HG02852 (cell line): ENCODE measurements around the gene IL31.
"Not testable (repeated sequence)": the region's sequence is repeated elsewhere in the genome, so short reads cannot be mapped to it uniquely, and the experiment has no call there.

Source experiments
- ATAC-seq: cut with Tn5 transposase; IDR thresholded peaks from one replicate; pipeline ENCODE4 v1.9.1; 2021; ENCODE audit warnings: mild to moderate bottlenecking, moderate library complexity; ENCODE audit not compliant: unreplicated experiment

The IL31 gene

GRCh38 chr12:122194804-122195203 is 20.8 kb upstream of the IL31 start:
- no peak for ATAC-seq

- no peak for ATAC-seq
Observed at GRCh38 chr12:122192441-122192840, 18.4 kb upstream of the IL31 start.

DNA sequence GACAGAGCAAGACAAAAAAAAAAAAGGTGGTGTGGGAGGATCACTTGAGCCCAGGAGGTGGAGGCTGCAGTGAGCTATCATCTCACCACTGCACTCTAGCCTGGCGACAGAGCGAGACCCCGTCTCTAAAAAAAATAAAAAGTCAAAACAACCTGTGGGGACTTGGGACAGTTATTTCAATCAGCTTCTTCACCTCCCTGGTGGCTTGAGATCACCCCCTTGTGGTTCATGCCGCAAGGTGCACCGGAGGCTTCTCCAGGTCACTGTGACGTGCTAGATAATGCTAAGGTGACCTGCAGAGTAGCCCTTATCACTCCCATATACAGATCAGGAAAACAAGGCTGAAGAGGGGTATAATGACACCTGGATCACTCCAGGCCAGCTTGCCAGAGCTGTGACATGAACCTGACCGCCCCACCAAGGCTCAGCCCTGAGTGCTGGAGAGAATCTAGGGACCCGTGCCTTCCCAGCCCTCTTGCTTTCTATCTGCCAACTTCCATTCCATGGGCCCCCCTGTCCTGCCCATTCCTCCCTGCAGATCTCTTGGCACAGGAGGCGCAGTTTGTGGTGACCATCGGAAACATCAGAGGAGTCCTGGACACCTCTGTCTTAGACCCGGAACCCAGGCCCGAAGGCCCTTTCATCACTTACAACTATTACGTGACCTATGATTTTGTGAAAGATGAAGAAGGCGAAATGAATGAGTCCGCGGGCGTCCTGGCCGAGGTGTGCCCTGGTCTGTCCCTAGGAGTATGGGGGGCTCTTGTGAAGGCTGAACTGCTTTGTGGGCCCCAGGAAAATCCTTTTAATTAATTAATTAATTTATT is 17.0 kb upstream of the IL31 start:
- ATAC-seq: no peak

DNA sequence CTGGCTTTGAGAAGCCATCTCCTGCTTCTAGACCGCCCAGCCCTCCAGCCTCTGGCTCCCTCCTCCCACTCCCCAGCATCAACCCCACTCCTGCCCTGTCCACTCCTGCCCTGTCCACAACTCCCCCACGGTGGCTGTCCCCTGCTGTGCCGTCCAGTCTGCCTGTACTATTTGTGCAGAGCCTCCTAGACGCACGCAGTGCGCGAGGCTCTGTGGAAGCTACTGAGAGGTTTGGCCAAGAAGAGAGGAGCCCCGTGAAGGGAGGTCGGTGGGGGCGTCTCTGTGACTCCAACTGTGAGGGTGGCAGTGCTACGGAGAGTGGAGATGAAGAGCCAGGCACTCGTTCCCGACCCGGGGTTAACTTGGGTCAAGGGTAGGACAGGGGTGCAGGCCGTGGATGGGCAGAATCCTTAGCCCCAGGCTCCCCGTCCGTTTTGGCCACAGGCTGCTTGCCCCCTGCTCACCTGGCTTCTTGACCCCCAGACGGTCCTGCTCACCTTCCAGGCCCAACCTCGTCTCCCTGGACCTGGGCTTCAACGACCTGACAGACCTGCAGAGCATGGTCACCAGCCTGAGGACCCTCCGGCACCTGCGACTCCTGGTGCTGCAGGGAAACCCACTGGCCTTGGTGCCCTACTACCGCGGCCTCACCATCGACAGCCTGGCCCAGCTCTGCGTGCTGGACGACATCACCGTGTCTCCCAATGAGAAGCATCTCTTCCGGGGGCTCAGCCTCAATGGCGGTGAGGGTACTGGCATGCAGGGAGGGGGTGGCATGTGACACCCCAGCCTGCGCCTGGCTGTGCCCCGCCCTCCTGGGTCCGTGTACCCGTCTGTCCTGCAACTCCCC is 15.8 kb upstream of the IL31 start:
- no peak for ATAC-seq

DNA sequence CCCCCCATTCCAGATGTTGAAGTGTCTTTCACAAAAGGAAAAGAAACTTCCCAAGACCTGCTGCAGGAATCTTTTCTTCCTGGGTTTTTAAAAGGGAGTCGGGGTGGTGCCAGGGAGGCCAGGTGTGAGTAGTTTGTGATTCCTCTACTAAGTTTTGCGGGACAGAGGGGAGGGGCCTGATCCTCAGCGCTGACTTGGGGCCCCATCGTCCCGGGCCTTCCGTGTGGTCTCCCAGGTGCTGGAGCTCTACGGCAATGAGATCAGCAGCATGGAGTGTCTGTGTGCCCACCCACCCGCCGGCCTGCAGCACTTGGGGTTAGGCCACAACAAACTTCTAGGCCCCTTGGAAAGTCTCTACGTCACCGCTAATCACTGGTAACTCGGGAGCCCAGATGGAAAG is 13.4 kb upstream of the IL31 start:
- ATAC-seq: no peak

- no peak for ATAC-seq
Observed at GRCh38 chr12:122185494-122186082, 11.6 kb upstream of the IL31 start.

- no peak for ATAC-seq
Observed at GRCh38 chr12:122185079-122185478, 11.1 kb upstream of the IL31 start.

DNA sequence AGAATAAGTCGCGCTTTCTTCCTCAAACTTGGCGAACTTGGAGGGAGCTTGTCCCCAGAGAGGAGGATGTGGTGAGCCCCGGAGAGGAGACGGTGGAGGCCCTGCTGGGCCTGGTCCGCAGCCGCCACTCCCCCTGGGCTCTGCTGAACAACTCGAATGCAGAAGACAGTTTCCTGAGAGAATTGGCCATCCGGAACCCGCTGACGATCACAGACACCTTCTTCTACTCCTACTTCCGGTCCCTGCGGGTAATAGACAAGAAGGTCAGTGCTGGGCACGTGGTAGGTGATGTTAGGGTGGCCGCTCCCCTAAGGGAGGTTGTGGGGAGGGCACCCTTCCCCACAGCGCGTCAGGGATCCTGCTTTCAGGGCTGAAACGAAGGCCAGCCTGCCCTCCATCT is 10.5 kb upstream of the IL31 start:
- ATAC-seq: no peak

GRCh38 chr12:122183588-122183940 is 9.5 kb upstream of the IL31 start:
- ATAC-seq: no peak

GRCh38 chr12:122182887-122183587 is 9.0 kb upstream of the IL31 start, which contains the start of gene LRRC43:
Gene LRRC43 (plus strand): TSS chr12:122183123. CDS start chr12:122183145, 22 bp downstream.
- ATAC-seq: no peak

GRCh38 chr12:122176473-122176872 is 2.5 kb upstream of the IL31 start:
- ATAC-seq: not testable (repeated sequence)

DNA sequence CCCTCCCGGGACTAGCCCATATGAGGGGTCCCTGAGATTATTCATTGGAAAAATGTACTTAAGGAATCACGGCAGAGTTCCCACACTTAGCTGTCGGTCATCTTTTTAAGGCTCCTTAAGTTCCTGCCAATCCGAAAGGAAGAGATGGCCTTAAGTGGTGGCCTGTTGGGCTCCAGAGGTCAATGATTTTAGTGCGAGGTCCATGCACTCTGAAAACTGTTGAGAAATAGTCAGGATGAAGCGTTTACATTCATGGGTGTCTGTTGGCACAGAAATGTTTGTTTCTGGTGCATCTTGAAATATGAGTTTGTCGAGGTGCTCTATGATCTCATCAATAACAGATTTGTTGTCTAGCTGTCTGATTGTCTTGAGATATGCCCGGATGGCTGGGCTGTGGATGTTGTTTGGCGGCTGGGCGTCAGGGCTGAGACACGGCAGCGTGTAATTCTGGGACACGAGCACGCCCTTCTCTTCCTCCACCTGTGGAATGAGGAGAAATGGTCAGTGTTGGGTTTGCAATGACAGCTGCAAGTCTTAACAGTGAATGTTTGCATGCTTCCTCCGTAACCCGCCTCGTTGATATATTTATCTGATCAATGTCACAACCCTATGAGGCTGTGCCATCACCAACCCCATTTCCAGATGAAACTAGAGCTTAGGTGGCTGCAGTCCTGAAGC is 1.6 kb downstream of the IL31 start:
- ATAC-seq: no peak

- no peak for ATAC-seq
Observed at GRCh38 chr12:122171399-122171798, 2.6 kb downstream of the IL31 start.

GRCh38 chr12:122168492-122168891 is 5.5 kb downstream of the IL31 start:
- no peak for ATAC-seq

- no peak for ATAC-seq
Observed at GRCh38 chr12:122167356-122167925, 6.6 kb downstream of the IL31 start.

DNA sequence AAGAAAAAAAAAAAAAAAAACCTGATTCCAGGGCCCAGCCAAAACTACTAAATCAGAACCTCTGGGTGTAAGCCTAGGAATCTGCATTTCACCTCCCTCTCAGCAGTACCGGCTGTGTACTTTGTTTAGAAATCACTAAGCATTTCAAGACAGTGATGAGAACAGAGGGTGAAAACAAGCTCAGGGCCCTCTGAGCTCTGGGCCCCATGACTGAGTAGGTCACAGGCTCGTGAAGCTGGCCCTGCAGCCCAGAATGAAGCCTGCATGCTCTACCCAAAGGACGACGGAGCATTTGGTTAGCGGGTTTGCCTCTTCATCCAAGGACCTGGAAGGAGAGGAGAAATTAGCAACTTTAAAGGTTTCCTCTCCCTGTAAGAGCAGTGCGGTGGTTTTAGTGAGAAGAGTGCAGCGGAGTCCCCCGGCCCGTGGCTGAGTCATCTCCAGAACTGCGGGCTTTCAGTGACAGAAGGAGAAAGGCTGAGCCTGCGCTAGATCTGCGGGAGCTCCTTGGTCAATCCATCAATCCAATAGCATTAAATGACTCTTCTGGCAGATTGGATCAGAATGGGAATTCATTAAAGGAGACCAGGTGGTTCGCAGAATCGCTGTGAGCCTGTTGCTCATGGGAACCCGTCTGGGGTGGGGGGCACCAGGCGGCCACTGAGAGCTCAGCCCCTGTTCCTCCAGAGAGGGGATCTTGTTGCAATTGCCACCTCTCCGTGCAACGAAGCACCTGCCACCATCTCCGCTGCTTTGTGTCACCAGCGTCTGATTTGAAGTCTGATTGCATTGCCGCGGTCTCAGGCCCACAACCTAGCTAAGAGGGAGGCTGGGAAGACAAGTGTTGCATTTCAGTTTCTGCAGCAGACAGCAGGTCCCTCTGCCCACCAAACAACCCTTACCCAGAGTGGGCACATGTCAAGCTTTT is 7.3 kb downstream of the IL31 start:
- no peak for ATAC-seq

GRCh38 chr12:122162976-122163375 is 11.0 kb downstream of the IL31 start:
- ATAC-seq: no peak

- no peak for ATAC-seq
Observed at GRCh38 chr12:122161682-122162081, 12.3 kb downstream of the IL31 start.

GRCh38 chr12:122160761-122161160 is 13.3 kb downstream of the IL31 start:
- ATAC-seq: no peak
